Central memory CD4-positive, alpha-beta T cell (primary cell): ENCODE results near the gene NHERF1.
A peak's percentile ranks its signal among the peaks of the same experiment; 100 is the strongest.

Source experiments
- DNase-seq: peaks from one replicate; pipeline ENCODE4 v3.0.0; 2022

NHERF1 gene

DNA sequence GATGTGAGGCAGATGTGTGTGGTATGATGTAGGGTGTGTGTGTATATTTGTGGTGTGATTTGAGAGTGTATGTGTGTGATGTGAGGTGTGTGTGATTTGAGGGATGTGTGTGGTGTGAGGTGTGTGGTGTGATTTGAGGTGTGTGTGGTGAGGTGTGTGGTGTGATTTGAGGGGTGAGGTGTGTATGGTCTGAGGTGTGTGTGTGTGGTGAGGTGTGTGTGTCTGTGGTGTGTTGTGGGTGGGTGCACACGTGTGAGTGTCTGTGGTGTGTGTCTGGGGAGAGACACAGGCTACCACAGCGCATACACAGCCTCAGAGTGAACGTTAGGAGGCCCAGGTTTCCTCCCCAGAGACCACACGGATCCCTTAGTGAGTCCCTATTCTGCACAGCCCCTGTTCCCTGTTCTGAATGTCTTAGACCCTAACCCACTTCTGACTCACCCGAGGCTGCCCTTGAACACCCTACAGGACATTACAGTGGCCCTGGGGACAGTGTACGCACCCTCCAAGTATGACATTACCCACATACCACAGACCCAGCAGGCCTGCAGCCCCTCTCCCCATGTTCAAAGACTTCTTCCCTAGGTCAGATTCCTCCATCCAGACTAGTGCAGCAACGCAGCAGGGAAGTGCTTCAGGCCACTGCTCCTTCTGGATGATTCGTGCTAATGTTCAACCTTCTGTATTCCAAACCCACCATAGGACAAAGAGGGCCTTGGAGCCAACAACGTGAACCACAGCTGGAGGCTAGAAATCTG lies 14.9 kb upstream of the NHERF1 start:
- no peak for DNase-seq

DNA sequence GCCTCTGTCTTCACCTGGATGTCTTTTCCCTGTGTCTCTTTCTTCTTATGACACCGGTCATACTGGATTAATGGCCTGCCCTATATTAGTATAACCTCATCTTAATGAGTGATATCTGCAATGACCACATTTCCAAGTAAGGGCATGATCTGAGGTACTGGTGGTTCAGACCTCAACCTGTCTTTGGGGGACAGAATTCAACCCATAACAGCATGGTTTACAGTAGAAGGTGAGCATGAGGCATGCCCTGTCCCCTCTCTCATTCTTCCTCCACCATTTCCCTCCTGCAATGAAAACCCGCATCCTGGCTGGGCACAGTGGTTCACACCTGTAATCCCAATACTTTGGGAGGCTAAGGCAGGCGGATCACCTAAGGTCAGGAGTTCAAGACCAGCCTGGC lies 14.2 kb upstream of the NHERF1 start:
- DNase-seq = no peak

DNA sequence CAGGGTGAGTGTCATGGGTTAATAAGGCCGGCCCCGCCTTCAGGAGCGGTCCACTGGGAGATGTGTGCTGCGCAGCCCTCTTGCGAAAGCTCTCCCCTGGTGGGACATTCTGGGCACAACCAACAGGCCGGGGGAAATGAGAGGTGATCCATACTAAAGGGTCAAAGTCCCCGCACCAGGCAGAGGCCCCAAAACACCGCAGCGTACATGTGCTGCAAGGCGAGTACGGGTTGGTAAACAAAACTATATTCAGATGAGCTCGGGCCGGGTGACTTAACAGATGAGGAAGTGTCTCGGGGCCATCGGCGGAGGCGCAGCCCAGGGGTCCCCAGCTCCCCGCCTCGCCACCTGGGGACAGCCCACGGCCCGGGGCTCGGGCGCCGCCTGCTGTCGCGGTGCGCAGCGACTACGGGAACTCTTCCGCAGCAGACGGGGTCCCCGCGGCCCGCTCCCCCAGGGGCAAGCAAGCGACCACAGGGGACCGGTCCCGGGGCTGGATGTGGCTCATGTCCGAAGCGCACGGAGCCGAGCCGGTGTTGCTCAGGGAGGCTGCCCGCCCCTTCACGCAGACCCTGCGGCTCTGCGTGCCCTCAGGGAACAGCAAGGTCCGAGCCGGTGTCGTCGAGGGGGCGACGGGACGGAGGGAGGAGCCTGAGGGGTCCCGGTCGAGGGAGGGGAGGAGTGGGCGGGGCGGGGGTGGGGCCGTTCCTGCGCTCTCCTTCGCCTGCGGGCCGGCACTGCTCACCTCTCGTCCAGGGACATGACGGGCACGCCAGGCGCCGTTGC lies 11.7 kb upstream of the NHERF1 start, which contains the start of gene RAB37:
TSS of gene RAB37 (plus strand) at position 744 of the 786 bp plus-strand sequence. CDS start at position 761, 17 bp downstream.
- peak; percentile 32 for DNase-seq

DNA sequence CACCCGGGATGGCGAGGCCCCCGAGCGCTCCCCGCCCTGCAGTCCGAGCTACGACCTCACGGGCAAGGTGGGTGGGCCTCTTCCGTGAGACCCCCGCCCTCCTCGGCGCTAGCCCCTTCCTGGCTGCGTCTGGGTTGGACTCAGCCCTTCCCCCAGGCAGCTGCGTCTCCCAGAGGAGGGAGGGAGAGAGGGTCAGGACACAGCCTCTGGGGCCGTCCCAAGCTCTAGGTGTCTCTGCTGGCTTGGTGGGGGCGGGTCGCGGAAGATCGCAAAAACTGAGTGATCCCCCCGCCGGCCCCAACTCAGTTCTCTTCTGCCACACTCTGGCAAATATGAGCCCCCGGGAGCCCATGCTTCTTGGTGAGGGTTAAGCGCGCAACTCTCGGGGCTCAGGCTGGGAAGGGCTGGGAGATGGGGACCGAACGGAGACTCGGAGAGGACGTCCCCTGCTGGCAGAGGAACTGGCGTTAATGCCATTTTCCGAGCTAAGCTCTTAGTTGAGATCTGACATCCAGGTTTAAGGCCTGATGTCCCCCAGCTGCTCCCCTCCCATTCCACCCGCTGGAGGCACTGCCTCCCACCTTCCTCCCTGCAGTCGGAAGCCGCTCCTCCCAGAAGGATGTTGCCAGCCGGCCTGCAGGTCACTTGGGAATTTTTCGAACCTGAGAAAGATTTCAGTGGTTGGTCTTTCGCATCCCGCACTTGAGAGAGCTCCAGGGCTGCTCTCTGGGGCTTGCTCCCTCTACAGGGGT lies 11.0 kb upstream of the NHERF1 start:
- DNase-seq = peak; percentile 33

DNA sequence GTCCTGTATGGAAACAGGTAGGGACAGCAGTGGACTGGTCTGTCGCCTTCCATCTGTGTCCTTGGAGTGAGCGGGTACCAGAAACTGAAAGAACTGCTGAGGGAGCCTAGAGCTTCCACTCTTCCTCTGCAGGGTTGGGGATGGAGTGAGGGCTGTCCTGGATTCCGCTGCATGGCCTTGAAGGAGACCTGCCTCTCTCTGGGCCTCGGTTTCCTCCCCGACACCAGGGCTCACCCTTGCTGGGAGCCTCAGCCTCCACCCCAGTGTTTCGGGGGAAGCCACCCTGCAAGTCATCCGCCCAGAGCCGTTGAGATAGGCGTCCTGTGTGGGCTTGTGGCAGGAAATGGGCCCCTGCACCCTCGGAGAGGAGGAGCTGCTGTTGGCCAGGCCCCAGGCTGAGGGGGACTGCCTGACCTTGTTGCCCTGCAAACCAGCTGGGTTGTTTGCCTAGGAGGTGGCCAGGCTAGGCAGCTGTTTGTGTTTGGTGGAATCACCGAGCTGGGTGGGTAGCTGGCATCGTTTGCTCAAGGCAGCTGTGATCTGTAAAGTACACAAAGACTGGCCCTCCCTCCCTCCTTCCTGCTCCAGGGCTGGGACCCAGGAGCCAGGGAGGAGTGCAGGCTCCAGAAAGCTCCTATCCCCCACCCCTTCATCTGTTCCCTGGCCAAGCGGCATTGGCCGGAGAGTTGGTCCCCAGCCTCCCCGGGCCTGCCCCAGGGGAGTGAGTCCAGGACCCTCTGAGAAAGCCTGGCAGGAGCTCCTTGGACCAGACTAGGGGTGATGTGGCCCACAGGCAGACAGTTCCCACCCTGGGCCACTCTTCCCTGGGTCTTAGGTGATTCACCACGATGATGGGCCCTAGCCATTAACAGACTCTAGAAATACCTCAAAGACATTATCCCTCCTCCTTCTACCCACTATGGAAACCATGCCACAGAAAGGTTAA lies 10.1 kb upstream of the NHERF1 start:
- peak; percentile 79 for DNase-seq

DNA sequence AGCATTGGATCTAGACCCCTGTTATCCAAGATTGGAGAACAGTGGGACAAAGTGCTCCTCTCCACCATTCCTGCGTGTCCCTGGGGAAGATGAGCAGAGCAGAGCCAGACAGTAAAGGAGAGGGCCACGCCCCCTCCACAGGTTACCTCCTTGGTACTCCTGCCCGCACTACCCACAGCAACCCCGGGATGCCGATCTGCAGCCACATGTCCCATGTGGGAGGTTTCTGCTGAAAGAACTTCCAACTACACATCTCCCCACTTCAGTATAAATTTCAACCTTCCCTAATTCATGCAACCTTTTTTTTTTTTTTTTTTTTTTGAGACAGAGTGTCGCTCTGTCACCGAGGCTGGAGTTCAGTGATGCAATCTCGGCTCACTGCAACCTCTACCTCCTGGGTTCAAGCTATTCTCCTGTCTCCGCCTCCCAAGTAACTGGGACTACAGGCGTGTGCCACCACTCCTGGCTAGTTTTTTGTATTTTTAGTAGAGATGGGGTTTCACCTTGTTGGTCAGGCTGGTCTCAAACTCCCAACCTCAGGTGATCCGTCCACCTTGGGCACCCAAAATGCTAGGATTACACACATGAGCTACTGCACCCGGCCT lies 9.1 kb upstream of the NHERF1 start:
- no peak for DNase-seq

DNA sequence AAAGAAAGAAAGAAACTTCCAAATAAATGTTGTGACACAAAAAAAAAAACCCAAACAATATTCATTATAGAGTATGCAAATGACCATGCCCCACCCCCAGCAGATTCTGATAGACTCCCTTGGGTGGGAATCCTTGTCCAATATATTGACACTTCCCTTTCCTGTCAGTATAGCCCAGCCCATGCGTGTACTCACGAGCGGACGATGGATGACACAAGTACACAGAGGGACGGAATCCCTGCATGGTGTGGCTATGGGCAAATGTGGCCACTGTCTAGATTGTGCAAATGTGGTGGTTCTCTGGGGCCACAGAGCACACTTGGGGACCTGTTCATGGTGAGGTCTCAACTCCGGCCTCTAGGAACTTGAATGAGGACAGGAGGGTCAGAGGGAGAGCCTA lies 8.3 kb upstream of the NHERF1 start:
- DNase-seq = no peak

DNA sequence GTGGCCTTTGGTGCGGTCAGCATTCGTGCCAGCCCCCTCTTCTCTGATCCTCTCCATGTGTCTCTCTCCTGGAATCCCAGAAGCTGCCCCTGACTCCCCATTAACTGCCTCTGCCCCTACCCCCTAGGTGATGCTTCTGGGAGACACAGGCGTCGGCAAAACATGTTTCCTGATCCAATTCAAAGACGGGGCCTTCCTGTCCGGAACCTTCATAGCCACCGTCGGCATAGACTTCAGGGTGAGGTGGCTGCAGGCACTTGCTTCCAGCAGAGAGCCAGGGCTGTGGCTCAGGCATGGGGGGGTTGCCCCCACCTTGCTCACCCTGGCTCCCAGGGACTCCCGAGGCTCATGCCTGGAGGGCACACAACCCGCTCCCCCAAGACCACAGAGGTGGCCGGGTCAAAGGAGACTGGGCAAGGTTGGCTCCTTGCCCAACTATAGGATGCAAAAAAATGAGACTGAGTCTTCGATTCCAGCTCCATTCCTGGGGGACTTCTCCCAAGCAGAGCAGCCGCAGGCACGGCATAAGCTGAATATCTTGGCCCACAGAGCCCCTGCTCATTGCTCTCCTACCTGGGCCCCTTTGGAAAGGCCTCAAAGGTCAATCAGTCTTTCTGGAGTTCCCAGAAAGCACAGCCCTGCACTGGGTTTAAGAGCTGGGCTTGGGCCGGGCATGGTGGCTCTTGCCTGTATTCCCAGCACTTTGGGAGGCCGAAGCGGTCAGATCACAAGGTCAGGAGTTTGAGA lies 7.6 kb upstream of the NHERF1 start:
- DNase-seq = no peak

DNA sequence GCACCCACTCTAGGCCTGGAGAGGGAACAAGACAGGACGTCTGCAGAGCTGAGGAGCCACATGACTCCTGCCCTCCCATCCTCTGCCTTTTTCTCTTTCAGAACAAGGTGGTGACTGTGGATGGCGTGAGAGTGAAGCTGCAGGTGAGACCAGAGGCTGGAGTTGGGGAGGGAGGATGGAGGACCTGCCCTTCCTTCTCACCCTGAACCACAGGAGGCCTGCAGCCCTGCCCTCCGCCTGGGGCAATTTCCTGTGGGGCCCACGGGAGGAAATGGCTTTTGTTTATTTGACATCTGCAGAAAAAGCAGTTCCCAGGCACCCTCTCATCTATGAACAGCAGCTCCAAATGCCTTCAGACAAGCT lies 6.3 kb upstream of the NHERF1 start:
- DNase-seq = peak; percentile 49

DNA sequence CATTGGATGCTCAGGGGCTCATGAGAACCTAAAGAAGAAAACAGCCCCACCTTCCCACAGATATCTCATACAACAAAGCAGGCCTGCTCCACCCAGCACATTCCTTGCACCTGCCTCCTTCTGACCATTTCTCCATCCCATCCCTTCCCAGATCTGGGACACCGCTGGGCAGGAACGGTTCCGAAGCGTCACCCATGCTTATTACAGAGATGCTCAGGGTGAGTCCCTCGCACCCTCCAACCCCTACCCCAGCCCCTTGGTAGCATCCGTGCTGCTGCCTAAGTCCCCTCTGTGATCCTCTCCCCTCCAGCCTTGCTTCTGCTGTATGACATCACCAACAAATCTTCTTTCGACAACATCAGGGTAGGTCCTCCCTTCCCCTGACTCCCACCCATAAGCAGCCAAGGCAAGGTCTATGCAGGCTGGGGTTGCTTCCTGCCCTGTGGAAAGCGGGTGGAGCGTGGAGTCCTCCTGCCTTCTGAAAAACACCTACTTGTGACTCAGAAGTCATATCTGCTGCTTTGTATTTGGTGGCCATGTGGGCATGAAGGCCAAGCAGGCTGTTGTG lies 5.4 kb upstream of the NHERF1 start:
- no peak for DNase-seq

DNA sequence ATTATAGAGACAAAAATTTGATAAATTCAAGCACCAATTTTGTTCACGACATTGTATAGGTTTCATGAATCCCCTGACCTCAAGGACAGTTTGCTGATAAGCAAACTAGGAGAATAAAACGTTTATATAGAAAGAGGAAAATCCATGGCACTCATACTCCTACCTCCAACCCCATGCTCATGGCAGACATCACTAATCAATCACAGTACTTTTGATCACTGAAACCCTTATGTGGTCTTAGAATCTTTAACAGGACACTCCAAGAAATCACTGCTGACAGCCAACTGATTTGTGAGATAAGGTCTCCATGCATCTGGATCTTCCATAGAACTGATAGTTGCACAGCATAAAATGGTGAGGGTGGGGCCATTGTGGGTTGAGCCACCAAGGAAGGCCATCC lies 4.7 kb upstream of the NHERF1 start:
- no peak for DNase-seq

DNA sequence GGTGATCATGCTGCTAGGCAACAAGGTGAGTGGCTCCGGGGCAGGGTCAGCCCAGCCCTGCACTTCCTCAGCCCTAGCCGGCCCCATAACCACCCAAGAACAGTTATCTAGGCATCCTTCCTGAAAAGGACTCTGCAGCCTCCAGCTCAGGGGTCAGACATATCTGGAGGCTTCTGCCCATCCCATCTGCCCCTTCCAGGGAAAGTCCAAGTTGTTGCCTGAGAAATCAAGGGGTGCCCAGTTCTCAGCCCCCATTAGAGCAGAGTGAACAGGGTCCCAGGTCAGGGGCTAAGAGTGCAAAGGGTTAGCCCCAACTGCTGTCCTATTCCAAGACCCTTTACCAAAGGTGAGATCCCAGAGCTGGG lies 4.1 kb upstream of the NHERF1 start:
- DNase-seq = no peak

DNA sequence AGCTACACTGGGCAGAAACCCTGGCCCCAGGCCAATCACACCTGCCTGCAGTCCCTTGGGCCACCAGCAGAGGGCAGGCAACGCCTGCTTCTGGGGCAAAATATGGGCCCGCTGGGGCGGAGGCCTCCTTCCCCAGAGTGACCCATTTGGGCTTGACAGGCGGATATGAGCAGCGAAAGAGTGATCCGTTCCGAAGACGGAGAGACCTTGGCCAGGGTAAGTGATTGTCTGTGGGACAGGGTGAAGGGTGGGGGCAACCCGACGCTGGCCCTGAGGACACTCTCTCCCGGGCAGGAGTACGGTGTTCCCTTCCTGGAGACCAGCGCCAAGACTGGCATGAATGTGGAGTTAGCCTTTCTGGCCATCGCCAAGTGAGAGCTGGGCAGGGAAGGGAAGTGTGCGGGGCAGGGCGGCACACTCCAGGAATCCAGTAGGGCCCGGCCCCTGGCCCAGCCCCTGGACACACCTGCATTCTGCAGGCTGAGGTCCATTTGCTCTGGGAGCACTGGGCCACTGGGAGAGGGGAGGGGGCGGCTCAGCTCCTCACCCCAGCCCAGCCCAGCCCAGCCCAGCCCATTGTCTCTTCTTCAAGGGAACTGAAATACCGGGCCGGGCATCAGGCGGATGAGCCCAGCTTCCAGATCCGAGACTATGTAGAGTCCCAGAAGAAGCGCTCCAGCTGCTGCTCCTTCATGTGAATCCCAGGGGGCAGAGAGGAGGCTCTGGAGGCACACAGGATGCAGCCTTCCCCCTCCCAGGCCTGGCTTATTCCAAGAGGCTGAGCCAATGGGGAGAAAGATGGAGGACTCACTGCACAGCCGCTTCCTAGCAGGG lies 3.5 kb upstream of the NHERF1 start:
- peak; percentile 78 for DNase-seq

DNA sequence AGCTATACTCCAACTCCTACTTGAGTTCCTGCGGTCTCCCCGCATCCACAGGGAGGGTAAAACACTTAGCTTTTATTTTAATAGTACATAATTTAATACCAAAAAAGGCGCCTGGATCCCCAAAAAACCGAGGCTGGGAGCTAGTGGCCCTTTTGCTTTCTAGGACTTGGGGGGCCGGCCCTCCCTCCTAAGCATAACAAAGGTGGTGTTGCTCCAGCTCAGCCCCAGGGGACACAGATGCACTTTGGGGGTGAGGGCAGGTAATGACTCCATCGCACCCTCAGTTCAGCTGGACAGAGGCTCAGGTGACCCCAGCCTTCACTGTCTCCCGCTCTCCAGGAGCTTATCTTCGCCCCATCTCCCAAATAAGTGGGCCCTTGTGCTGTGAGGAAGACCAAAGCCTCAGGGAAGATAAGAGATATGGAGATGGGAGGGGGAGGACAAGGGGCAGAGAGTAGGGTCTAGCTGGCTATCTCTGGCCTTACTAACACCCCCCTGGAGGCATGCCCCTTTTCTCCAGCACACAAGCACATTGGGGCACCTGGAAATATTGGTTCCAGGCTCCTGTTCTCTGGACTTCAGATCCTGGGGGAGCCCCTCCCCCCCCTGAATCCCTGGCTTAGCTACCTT lies 2.8 kb upstream of the NHERF1 start:
- no peak for DNase-seq

DNA sequence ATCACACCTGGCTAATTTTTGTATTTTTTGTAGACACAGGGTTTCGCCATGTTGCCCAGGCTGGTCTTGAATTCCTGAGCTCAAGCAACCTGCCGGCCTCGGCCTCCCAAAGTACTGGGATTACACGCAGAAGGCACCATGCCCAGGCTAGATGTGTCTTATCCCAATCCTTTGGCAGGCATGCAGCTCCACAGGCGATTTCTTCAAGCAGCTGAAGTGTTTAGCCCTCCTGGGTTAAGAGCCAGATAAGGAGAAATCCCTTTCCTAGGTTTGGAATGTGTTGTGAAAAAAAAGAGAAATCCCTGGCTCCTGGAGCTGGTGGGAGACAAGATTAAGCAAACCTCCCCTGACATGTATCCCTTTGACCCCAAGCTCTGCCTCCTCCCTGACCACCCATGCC lies 2.1 kb upstream of the NHERF1 start:
- no peak for DNase-seq

DNA sequence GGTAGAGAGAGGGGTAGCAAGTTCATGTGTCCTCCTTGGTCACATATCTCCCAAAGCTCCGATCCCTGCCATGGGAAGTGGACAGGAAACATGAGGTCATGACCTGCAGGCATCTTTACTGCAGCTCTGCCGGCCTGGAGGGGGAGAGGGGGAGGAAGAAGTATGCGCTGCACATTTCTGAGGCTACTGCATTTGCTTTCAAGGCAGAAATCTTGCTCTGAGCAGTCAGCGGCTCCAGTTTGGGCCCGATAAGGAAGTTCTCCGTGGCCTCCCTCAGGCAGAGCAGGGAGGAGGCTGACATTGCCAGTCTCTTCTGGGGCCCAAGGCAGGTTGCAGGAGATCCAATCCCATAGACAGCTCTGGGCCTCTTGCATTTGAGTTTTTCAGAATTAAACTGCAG lies 1.5 kb upstream of the NHERF1 start:
- DNase-seq = no peak

DNA sequence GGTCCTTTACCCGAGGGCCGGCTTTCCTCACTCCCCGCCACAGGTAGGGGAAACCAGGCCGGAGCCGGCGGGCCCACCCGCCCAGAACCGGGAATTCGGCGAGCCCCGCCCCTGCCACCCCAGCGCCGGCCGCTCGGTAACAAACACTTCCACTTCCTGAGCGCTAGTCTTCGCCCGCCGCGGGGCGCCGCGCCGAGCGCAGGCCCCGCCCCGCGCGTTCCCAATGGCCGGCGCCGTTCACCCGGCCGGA lies 224 bp upstream of the NHERF1 start:
- no peak for DNase-seq

DNA sequence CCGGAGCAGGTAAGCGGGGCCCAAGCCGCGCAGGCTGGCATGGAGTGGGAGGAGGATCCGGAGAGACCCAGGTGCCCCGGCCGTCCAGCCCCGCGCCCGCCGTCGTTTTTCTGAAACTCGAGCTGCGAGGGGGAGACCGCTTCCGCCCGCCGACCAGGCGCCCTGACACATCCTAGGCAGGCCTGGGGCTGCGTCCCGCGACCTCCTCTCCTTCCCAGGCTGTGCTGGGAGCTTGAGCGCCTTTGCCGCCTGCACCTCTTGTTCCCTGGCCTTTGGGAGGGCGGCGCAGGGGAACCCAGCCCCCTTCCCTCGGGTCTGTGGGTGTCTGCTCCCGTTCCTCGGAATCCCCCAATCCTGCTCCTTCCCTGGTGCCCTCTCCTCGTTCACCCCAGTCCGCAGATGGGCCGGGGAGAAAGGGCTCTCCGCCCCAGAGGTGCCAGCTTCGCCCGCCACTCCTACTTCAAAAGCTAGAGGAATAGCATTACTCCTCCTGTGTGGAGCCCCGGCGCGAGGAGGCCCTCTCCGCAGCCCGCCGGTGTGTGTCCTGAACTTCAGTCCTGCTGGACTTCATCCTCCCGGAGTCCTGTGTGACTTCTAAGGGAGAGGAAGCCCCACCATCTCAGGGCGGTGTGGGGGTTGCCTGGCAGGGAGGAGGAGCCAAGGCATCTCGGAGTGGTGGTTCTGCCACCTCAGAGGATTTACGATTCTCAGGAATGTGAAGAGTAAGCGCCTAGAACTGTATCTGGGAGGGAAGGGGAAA lies 1.0 kb downstream of the NHERF1 start:
- DNase-seq = peak; percentile 28

DNA sequence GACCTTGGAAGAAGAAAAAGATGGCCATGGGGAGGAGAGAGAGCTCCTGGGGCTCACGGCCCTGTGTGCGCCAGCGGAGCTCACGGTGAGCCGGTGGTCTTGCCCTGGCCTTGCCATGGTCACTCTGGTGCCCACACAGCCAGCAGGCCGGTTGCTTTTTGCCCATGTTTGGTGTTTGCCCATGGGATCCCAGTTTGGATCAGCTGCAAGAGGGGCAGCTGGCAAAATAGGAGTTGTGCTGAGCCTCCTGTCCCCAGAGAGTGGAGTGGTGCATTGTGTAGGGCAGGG lies 1.6 kb downstream of the NHERF1 start:
- no peak for DNase-seq
